ENCODE measurements around the gene PLD1.
A peak's percentile ranks its signal among the peaks of the same experiment; 100 is the strongest.

DNA sequence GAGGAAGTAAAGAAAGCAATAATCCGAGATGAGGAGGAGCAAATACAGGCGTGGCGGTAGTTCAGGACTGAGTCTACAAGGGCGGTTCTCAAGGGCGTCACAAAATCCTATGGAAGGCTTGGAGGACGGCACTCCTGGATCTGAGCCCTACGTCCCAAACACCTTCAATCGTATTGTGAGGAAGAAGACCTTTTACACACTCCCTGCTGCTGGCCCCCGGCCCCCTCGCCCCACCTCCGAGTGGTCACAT, 747 bp downstream of the PLD1 start:
- peak; percentile 44 for TF ChIP-seq POLR2A (IDR thresholded peaks at IDR 0.05; ENCODE audit: low read length)
- no peak for TF ChIP-seq GATA1 (IDR thresholded peaks at IDR 0.05; ENCODE audit: low read depth, low read length)
